NT2/D1 (cell line): ENCODE data around the gene PLCH2.

Experiments
- SUZ12 ChIP-seq: IDR thresholded peaks from 2 replicates; pipeline ENCODE4 v1.6.1; 2011; ENCODE audit not compliant: insufficient read length, insufficient read depth; ENCODE audit errors: extremely low read depth
- YY1 ChIP-seq: IDR thresholded peaks from 2 replicates; pipeline ENCODE4 v1.6.1; 2011; ENCODE audit not compliant: insufficient read length, insufficient read depth

DNA sequence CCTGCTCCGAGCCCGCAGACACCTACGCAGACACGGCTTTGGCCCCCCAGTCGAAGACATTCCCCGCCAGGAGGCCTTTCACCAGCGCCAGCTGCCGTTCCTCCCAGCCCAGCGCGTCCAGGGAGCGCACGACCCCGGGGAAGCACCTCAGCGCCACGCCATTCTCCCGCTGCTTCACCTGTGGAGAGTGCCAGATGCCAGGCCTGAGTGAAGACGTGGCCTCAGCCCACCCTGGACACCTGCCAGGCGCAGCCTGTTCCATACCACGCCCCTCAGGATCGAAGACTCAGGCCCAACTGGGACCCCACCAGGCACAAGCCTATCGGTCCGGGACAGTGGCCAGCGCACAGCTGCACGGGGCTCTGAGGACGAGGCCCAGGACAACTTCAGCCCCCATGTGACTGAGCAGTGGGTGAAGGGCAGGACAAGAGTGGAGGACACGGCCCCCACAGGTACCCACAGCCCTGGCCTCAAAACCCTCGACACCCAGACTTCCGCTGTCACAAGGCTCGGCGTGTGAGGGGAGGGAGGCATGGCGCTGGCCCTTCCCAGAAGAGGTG, 36.9 kb downstream of the PLCH2 start:
- TF ChIP-seq YY1 (no peak), SUZ12 (no peak)
